Activated CD4-positive, CD25-positive, alpha-beta regulatory T cell (primary cell): ENCODE measurements around the gene DAD1.

Experiments used
- DNase-seq, 4 experiments: peaks; one replicate each; lab custom pipeline; 2025; lab: John Stamatoyannopoulos, UW

DAD1 gene

GRCh38 chr14:22517117-22517720, 71.8 kb downstream of the DAD1 start:
- no peak for DNase-seq

GRCh38 chr14:22515929-22516328, 73.1 kb downstream of the DAD1 start:
- DNase-seq = no peak
